ENCODE data around the gene UHMK1.

GRCh38 chr1:162549001-162549400, 51.4 kb downstream of the UHMK1 start:
- TF ChIP-seq CTCF (IDR thresholded peaks at IDR 0.05) (no peak), POLR2AphosphoS5 (IDR thresholded peaks at IDR 0.05) (no peak), POLR2A (IDR thresholded peaks at IDR 0.05) (no peak)
